Measurements from ENCODE around the gene TCF19.

The TCF19 gene

DNA sequence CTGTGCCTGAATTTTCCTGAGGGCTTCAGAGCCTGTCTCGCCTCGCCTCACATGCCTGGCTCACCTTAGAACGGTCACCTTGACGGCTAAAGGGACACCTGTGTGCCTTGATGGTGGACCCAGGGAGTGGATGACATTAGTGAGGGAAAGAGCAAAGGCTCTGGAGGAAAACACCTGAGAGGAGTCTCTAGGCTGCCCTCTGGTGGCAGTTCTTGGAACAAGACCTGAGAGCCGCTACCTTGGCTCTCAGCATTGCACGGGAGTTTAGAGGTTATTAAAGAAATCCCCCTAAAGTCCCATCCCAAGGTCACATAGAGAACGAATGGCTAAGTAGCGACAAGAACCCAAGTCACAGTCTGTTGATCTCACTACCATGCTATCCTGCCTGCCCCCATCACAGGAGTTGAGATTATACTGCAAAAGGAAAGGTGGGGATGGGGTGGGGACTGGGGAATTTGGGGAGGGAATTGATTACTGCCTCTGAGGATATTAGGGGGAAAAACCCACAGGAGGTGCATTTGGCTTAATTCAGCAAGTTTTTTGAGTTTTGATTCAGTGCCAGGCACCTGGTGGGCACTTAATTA, 30.2 kb upstream of the TCF19 start:
- DNase-seq = peak; percentile 21 to 72 (median 47)

DNA sequence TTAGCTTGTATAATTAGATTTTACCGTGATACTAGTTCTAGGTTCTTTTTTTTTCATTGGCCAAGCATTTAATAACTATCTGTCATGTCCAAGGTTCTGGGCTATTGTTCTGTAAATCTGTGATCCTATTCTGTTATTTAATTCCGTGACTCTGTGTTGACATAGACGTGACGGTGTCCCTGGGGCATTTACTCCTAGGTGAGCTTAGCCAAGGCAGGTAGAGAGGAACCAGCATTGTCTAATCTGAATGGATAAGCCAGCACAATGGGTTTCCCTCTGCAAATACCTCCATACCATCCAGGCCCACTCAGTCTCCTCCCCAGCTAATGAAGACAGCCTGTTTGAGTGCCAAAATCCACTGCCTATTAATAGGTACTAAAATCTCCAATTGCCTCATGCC, 29.3 kb upstream of the TCF19 start:
- DNase-seq = no peak

GRCh38 chr6:31130751-31131150, 27.6 kb upstream of the TCF19 start:
- DNase-seq = no peak

DNA sequence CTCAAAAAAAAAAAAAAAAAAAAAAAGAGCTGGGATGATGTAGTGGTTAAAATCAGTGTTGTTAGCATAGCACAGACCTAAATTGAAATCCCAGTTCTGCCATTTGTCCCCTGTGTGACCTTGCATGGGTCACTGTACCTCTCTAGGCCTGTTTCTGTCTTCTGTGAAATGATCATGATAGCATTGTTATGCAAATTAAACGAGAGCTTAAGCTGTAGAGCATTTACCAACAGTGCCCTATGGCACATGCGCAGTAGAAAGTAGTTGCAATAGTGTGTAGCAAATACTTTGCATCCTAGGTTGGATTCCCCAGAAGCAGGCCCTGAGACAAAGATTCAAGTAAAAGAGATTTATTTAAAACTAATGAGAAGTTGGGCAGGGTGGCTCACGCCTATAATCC, 26.8 kb upstream of the TCF19 start:
- DNase-seq = no peak

DNA sequence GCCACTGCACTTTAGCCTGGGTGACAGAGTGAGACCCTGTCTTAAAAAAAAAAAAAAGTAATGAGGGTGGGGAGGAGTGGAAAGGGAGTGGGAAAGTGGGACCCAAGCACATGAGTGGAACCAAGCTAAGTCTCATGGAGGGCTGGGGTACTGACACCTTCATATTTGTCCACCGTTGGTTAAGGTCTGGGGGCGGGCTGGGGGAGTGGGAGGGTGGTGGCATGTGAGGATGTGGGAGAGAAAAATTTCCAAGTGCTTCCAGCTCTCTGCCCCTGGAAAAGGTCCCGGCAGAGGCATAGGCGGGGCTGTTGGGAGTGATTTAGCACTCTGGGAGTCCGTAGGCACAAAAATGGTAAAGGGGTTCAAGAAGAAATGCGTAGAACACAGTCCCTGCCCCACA, 25.6 kb upstream of the TCF19 start:
- no peak for DNase-seq

DNA sequence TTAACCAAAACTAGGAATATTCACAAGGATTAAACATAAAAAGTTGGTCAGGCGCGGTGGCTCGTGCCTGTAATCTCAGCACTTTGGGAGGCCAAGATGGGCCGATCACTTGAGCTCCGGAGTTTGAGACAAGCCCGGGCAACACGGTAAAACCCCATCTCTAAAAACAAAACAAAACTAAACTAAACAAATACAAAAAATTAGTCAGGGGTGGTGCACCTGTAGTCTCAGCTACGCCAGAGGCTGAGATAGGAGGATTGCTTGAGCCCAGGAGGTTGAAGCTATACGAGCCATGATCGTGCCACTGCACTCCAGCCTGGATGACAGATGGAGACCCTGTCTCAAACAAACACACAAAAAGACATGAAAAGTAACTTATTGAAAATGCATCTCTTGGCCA, 22.7 kb upstream of the TCF19 start:
- DNase-seq = no peak

DNA sequence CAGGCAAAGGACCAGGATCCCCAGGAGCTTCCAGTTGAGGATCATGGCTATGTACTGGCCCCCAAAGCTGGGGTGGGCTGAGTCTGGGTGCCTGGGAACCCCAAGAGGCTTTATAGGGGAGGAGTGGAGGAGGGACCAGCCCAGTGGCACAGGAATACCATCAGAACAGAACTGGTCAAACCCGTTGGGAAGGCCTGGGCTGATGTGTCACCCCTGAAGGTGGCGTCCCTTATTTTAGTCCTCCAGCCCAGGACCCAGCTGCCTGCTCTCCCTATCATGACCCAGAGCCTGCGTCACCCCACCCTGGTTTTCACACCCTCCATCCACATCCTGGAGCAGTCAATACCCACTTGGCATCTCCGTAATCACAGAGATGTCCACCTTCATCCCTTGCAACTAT, 19.4 kb upstream of the TCF19 start, which contains the start of gene PSORS1C2:
TSS of gene PSORS1C2 (minus strand) at position 85 of the 400 bp plus-strand sequence. CDS start at position 45, 40 bp downstream.
- no peak for DNase-seq

DNA sequence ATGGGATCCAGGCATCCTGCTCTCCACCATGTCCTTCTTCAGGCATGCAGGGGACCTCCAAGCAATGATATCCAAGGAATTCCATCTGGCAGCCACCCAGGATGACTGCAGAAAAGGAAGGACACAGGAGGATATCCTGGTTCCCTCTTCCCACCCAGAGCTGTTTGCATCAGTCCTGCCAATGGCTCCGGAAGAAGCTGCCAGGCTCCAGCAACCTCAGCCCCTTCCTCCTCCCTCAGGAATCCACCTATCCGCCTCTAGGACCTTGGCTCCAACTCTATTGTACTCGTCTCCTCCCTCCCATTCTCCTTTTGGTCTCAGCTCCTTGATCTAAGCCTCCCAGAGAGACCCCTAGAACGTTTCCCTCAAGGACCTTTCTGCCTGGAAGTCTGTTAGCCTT, 18.8 kb upstream of the TCF19 start:
- no peak for DNase-seq

- no peak for DNase-seq
These were observed 17.7 kb upstream of the TCF19 start for GRCh38 chr6:31140643-31141042.

GRCh38 chr6:31142361-31142761, 16.0 kb upstream of the TCF19 start:
- DNase-seq = no peak

DNA sequence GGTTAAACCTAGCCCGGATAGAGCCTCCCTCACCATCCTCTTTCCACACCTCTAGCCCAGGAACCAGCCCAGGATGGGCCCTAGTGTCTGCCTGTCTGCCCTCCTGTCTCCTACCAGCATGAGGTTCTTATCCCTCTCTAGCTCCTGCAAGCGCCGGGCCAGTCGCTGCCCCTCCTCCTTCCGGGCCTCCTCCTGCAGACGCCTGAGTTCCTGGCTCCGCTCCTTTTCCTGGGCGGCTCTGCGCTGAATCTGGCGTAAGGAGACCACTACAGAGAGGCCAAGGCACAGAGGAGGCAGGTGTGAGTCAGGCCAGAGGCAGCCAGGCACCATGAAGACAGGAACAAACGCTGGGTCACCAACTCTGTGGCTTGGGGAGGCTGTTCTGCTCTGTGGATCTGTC, 15.2 kb upstream of the TCF19 start:
- no peak for DNase-seq

DNA sequence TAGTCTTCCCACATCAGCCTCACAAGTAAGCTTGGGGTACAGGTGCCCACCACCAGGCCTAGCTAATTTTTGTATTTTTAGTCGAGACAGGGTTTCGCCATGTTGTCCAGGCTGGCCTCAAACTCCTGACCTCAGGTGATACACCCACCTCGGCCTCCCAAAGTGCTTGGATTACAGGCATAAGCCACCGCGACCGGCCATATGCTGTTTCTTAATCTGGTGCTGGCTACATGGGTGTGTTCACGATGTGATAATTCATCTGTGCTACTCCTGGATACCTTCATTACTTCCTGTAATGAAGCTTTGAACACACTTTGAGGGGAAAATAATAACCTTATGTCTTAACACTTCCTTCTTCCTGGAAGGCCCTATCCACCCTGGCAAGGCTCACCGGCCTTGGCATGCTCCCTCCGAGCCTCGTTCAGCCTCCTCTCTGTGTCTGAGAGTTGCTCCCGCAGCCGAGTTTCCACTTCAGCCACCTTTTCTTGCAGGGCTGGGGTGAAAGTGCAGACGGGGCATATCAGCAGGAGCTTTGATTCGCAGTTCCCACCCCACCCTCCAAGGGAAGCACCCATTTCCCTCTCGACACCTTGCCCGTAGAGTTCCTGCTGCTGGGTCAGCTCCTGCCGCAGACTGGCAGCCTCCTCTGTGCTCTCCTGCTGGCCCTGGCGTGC, 14.0 kb upstream of the TCF19 start:
- DNase-seq = no peak

DNA sequence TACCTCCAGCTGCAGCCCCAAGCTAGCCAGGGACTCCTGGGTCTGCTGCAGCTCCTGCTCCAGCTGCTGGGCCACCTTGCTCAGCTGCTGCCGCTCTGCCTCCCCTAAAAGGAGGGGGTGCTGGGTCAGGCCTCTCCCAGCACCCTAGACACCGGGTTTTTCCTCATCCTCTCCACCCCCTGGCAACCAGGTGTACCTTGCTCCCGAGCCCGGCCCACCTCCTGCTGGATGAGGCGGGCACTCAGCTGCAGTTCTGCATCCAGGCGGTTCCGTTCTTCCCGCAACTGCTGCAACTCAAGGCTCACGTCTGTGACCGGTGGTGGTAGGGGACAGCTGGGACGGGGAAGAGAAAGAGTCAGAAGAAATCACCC, 13.4 kb upstream of the TCF19 start:
- DNase-seq = no peak

DNA sequence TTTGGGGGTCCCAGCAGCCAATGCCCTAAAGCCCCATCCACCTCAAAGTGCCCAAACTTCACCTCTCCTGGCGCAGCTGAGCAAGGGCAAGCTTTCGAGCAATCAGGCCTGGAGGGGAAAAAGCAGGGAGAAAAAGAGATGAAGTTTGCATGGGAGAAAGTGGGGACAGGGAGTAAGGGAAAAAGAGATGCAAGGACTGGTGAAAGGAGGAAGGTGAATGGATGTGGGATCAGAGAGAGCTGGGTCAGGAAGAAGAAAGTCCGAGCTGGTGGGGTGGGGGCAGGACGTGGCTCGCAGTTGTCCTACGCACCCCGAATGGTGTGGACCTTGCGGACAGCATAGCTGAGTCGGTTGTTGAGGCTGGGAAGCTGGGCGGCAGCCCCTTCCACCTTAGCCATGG, 13.0 kb upstream of the TCF19 start:
- DNase-seq = no peak

- no peak for DNase-seq
These were observed 8.5 kb upstream of the TCF19 start for GRCh38 chr6:31149827-31150447.

DNA sequence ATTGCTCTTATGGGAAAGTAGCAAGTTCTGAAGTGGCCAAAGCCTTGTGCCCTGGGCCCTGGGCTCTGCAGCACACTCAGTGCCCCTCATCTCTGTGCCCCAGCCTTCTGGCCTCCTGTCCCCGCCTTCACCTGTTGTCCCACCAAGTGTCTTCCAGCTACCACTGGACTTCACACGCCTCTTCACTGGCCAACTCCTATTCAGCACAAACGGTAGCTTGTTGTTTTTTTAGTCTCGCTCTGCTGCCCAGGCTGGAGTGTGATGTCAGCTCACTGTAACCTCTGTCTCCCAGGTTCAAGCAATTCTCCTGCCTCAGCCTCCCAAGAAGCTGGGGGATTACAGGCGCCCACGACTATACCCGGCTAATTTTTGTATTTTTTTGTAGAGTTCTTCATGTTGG, 5.6 kb upstream of the TCF19 start:
- no peak for DNase-seq

- no peak for DNase-seq
These were observed 4.0 kb upstream of the TCF19 start for GRCh38 chr6:31154436-31154835.

- DNase-seq = no peak
These were observed 1.7 kb upstream of the TCF19 start for GRCh38 chr6:31156641-31157040.

DNA sequence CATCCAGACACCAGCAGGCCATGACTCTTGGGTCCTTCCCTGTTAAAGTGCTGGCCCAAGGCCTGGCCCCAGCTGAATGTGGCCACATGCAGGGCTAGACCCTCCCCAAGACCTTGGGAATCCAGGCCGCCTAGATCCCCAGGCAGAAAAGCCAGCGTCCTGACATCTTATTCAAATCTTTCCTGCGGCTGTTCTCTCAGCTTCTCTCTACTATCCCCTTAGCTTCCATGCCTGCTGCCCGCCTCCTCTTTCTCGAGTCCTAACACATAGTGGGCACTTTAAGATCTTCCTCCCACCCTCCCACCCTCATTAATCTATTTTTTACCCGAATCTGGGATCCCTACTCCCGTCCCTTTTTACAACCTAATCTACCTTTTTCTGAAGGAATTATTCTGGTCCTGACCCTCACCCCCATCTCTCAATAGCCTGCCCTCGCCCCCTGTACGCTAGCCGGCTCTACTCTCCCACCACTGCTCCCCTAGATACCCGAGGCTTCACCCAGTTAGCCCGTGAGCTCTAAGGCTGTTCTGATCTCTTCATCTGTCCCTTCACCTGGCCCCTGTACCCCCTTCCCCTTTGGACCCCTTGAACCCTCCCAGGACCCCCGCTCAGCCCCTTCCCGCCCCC, 763 bp upstream of the TCF19 start, which contains the start of gene CCHCR1:
TSS of gene CCHCR1 (minus strand) at position 290 of the 627 bp plus-strand sequence. CDS start at position 88, 202 bp downstream.
- no peak for DNase-seq

- peak in 2 of 5 experiments; percentile 31 to 51 for DNase-seq
These were observed 770 bp downstream of the TCF19 start for GRCh38 chr6:31158863-31159855.

- no peak for DNase-seq
These were observed 3.1 kb downstream of the TCF19 start for GRCh38 chr6:31161216-31162126.

Measured in T-helper 2 cell (primary cell).